Fibroblast of lung (primary cell): ENCODE measurements around the gene LY6G6F. TPM values are rescaled to one million over a fixed set of nuclear protein-coding genes. Genes with fewer than 3 reads are reported as not detected.

Experiments used
- DNase-seq, 2 donors: peaks; one replicate each; pipeline versions ENCODE4 v3.0.0 to v3.0.0-alpha.2; 2010; ENCODE audit warnings: low read depth in 2 of 2
- H2AFZ ChIP-seq: 2 replicates; pipeline ENCODE4 v1.5.1; 2012; ENCODE audit warnings: low read length, control low read depth, inconsistent platforms
- H3K27ac ChIP-seq: 2 replicates; pipeline ENCODE4 v1.5.1; 2011; ENCODE audit warnings: low read length, control low read depth; ENCODE audit not compliant: insufficient read depth
- H3K27me3 ChIP-seq: 2 replicates; pipeline ENCODE4 v1.5.1; 2011; ENCODE audit warnings: mild to moderate bottlenecking, low read length; ENCODE audit not compliant: control insufficient read depth, insufficient read depth
- H3K36me3 ChIP-seq: 2 replicates; pipeline ENCODE4 v1.5.1; 2011; ENCODE audit warnings: low read length; ENCODE audit not compliant: control insufficient read depth, insufficient read depth
- H3K4me1 ChIP-seq: 2 replicates; pipeline ENCODE4 v1.5.1; 2011; ENCODE audit warnings: low read length; ENCODE audit not compliant: control insufficient read depth, insufficient read depth; ENCODE audit errors: extremely low read depth
- H3K4me2 ChIP-seq: 2 replicates; pipeline ENCODE4 v1.5.1; 2011; ENCODE audit warnings: low read length, control low read depth; ENCODE audit not compliant: insufficient read depth; ENCODE audit errors: extremely low read depth
- H3K4me3 ChIP-seq, 4 experiments: fragments of 200-600 bp in 1 of 4; sonication (generic) in 1 of 4; replicated peaks in 1 of 4; 2 replicates each; pipeline ENCODE4 v1.5.1; 2011 to 2016; ENCODE audit warnings: low read length in 4 of 4, low read depth in 3 of 4, mild to moderate bottlenecking in 3 of 4, control low read depth in 2 of 4, inconsistent platforms in 1 of 4, mixed read lengths in 1 of 4; ENCODE audit not compliant: insufficient read depth in 1 of 4; ENCODE audit errors: control extremely low read depth in 1 of 4
- H3K79me2 ChIP-seq: 2 replicates; pipeline ENCODE4 v1.5.1; 2012; ENCODE audit warnings: mild to moderate bottlenecking, low read length, inconsistent platforms; ENCODE audit not compliant: control insufficient read depth, insufficient read depth
- H3K9ac ChIP-seq: 2 replicates; pipeline ENCODE4 v1.5.1; 2011; ENCODE audit warnings: mild to moderate bottlenecking, low read length, control low read depth; ENCODE audit not compliant: insufficient read depth
- H3K9me3 ChIP-seq: 2 replicates; pipeline ENCODE4 v1.5.1; 2012; ENCODE audit warnings: low read depth, low read length; ENCODE audit not compliant: control insufficient read depth, insufficient read depth
- H4K20me1 ChIP-seq: 2 replicates; pipeline ENCODE4 v1.5.1; 2011; ENCODE audit warnings: low read length; ENCODE audit not compliant: control insufficient read depth, insufficient read depth; ENCODE audit errors: extremely low read depth
- CTCF ChIP-seq, 2 donors: IDR thresholded peaks in 1 of 2; conservative IDR thresholded peaks in 1 of 2; 1 replicate in 1 of 2; 2 replicates in 1 of 2; pipeline ENCODE4 v1.5.1; 2011 to 2012; ENCODE audit warnings: low read length in 2 of 2, control low read depth in 1 of 2, inconsistent platforms in 1 of 2, low read depth in 1 of 2, mild to moderate bottlenecking in 1 of 2
- EZH2 ChIP-seq: IDR thresholded peaks from 2 replicates; pipeline ENCODE4 v1.5.1; 2012; ENCODE audit warnings: low read length, control low read depth, mild to moderate bottlenecking; ENCODE audit errors: missing control alignments
- polyA minus RNA-seq: library from RNA; depleted of rRNA, polyadenylated mRNA; stranded (reverse); fragments of >200 nt; gene quantifications from 2 replicates; pipeline ENCODE4 v1.2.3, GENCODE V29; 2011; ENCODE audit warnings: low replicate concordance
- polyA plus RNA-seq, 2 donors: library from polyadenylated mRNA; depleted of rRNA in 1 of 2; stranded (reverse) in 1 of 2; unstranded in 1 of 2; fragments of >200 nt; gene quantifications; 2 replicates each; pipeline ENCODE4 v1.2.1, GENCODE V29; 2011 to 2012; ENCODE audit warnings: missing spikeins in 1 of 2
- total RNA-seq: library from RNA; depleted of rRNA; stranded (reverse); fragments of >200 nt; gene quantifications from 2 replicates; pipeline ENCODE4 v1.2.1, GENCODE V29; 2014

Gene LY6G6F
- total RNA-seq (not detected in 2 replicates), polyA plus RNA-seq (not detected in 2 replicates), polyA minus RNA-seq (not detected in 2 replicates)
- not detected in 2 replicates for polyA plus RNA-seq (2012)

- no peak for DNase-seq
- H3K4me1 ChIP-seq: peaks cover 5% of the 10 kb centered on the region
- no peaks in the 10 kb centered on the region for H3K36me3 ChIP-seq
- no peak for TF ChIP-seq CTCF (conservative IDR thresholded peaks at IDR 0.05 in 1 of 2, IDR thresholded peaks at IDR 0.05 in 1 of 2; ENCODE audit: low read depth in 1 of 2, low read length in 2 of 2)
- no peak for TF ChIP-seq EZH2
- no peaks in the 10 kb centered on the region for H3K9me3 ChIP-seq
- no peak within 1 kb of the TSS for H3K27ac ChIP-seq
- H3K4me3 ChIP-seq: no peak within 1 kb of the TSS
- H3K27me3 ChIP-seq: peaks cover 8% of the 10 kb centered on the region
- H2AFZ ChIP-seq: no peak within 1 kb of the TSS
- no peaks in the 10 kb centered on the region for H4K20me1 ChIP-seq
- H3K9ac ChIP-seq: no peak within 1 kb of the TSS
- no peak within 1 kb of the TSS for H3K4me2 ChIP-seq
- H3K79me2 ChIP-seq: peaks cover 11% of the 10 kb centered on the region
Measured at GRCh38 chr6:31706599-31706998, at the start of gene LY6G6F. Gene LY6G6F, plus strand, starts transcription at chr6:31706866. Its CDS starts 41 bp downstream, at chr6:31706907.

- Histone ChIP-seq H4K20me1 (no peaks in the 10 kb centered on the region), H3K9me3 (no peaks in the 10 kb centered on the region), H3K4me1 (peaks cover 13% of the 10 kb centered on the region), H3K79me2 (peaks cover 34% of the 10 kb centered on the region), H3K9ac (no peak overlapping the region), H3K4me2 (no peak overlapping the region), H3K4me3 (no peak overlapping the region), H2AFZ (no peak overlapping the region), H3K36me3 (peaks cover 5% of the 10 kb centered on the region), H3K27me3 (no peaks in the 10 kb centered on the region), H3K27ac (no peak overlapping the region)
- TF ChIP-seq EZH2 (no peak), CTCF (conservative IDR thresholded peaks at IDR 0.05 in 1 of 2, IDR thresholded peaks at IDR 0.05 in 1 of 2; ENCODE audit: low read depth in 1 of 2, low read length in 2 of 2) (no peak)
- no peak for DNase-seq
Measured at GRCh38 chr6:31657406-31658157, 49.1 kb upstream of the LY6G6F start.

- peak overlapping the region; percentile 100 for H3K4me2 ChIP-seq
- no peak overlapping the region for H2AFZ ChIP-seq
- no peaks in the 10 kb centered on the region for H3K27me3 ChIP-seq
- H3K27ac ChIP-seq: no peak overlapping the region
- no peaks in the 10 kb centered on the region for H3K9me3 ChIP-seq
- no peaks in the 10 kb centered on the region for H4K20me1 ChIP-seq
- no peak overlapping the region for H3K9ac ChIP-seq
- peaks cover 5% of the 10 kb centered on the region for H3K36me3 ChIP-seq
- DNase-seq: no peak
- TF ChIP-seq EZH2 (no peak), CTCF (conservative IDR thresholded peaks at IDR 0.05 in 1 of 2, IDR thresholded peaks at IDR 0.05 in 1 of 2; ENCODE audit: low read depth in 1 of 2, low read length in 2 of 2) (no peak)
- peak overlapping the region in 1 of 4 experiments; percentile 99 for H3K4me3 ChIP-seq
- H3K4me1 ChIP-seq: peaks cover 16% of the 10 kb centered on the region
- H3K79me2 ChIP-seq: peaks cover 38% of the 10 kb centered on the region
Measured at GRCh38 chr6:31658158-31658688, 48.4 kb upstream of the LY6G6F start.
